Panc1 (cell line): ENCODE measurements around the gene MOB2.

ENCODE experiments used
- SIN3A ChIP-seq: IDR thresholded peaks from 2 replicates; pipeline ENCODE4 v1.6.1; 2012; ENCODE audit warnings: low read depth, mild to moderate bottlenecking, low read length, moderate library complexity, borderline replicate concordance; ENCODE audit not compliant: insufficient read depth
- TF ChIP-seq, protein P1 (sequence below): fragments of 450-650 bp; IDR thresholded peaks from 2 replicates; pipeline ENCODE4 v1.5.1; 2017; ENCODE audit warnings: mild to moderate bottlenecking

DNA sequence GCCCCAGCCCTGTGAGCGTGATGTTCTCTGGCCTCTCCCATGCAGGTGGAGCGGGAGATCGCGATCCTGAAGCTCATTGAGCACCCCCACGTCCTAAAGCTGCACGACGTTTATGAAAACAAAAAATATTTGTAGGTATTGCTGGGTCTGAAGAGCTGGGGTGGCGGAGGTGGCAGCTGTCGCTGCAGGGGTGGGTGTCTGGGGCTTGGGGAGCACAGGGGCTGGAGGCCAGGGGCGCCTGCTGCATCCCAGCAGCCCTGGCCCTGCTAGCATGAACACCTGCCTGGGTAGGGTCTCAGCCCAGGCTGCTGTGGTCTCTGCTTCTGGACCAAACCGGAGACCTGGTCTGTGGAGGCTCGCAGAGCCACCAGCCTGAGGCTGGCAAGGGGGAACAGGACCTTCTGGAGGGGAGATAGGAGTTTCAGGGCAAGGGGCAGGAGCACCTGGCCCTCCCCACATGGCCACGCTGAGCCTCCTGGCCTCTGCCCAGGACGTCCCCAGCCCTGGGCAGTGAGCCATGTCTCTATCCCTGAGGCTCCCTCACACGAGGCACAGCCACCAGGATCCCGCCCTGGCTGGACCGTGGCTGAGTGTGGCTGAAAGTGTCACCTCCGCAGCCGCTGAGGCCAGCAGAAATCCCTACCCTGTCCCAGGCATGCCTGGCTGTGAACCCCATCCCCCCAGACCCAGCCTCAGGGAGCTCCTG, 48.2 kb downstream of the MOB2 start:
- TF ChIP-seq, protein P1, sequence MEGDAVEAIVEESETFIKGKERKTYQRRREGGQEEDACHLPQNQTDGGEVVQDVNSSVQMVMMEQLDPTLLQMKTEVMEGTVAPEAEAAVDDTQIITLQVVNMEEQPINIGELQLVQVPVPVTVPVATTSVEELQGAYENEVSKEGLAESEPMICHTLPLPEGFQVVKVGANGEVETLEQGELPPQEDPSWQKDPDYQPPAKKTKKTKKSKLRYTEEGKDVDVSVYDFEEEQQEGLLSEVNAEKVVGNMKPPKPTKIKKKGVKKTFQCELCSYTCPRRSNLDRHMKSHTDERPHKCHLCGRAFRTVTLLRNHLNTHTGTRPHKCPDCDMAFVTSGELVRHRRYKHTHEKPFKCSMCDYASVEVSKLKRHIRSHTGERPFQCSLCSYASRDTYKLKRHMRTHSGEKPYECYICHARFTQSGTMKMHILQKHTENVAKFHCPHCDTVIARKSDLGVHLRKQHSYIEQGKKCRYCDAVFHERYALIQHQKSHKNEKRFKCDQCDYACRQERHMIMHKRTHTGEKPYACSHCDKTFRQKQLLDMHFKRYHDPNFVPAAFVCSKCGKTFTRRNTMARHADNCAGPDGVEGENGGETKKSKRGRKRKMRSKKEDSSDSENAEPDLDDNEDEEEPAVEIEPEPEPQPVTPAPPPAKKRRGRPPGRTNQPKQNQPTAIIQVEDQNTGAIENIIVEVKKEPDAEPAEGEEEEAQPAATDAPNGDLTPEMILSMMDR, result no peak
- no peak for TF ChIP-seq SIN3A
